OCI-LY3 (cell line): ENCODE measurements around the gene PHB1.

Experiments used
- EZH2phosphoT487 ChIP-seq: fragments of 200-600 bp; shearing (Covaris generic); IDR thresholded peaks from 2 replicates; pipeline ENCODE4 v1.6.1; 2018; ENCODE audit warnings: antibody characterized with exemption, mixed run types, low read depth
- TF ChIP-seq, protein P1 (sequence below): fragments of 200-600, 300-600 bp; sonication (generic); IDR thresholded peaks from 2 replicates; pipeline ENCODE4 v1.5.1; 2014; ENCODE audit warnings: antibody characterized with exemption, low read length, low read depth

DNA sequence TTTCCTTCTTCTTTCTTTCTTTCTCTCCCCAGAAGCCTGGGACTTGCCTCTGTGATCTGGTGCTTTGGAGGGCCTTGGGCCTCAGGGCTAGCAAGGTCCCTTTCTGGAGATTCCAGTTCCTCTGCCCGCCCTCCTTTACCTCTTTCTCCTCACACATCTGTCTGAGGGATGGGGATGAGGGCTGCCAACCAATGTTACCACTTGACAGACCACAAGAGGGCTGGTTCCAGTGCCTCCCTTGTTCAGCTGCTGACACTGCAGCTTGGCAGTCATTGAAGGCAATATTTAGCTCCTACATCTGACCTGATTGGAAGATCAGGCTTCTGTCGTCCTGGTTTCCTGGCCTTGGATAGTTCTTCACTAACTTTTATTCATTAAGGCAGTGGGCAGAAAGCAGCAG lies 49.0 kb downstream of the PHB1 start:
- TF ChIP-seq, protein P1, sequence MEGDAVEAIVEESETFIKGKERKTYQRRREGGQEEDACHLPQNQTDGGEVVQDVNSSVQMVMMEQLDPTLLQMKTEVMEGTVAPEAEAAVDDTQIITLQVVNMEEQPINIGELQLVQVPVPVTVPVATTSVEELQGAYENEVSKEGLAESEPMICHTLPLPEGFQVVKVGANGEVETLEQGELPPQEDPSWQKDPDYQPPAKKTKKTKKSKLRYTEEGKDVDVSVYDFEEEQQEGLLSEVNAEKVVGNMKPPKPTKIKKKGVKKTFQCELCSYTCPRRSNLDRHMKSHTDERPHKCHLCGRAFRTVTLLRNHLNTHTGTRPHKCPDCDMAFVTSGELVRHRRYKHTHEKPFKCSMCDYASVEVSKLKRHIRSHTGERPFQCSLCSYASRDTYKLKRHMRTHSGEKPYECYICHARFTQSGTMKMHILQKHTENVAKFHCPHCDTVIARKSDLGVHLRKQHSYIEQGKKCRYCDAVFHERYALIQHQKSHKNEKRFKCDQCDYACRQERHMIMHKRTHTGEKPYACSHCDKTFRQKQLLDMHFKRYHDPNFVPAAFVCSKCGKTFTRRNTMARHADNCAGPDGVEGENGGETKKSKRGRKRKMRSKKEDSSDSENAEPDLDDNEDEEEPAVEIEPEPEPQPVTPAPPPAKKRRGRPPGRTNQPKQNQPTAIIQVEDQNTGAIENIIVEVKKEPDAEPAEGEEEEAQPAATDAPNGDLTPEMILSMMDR, result no peak
- TF ChIP-seq EZH2phosphoT487, result no peak
